Psoas muscle (tissue), 8 donors: Measurements from ENCODE around the gene BATF3. TPM values are rescaled to one million over a fixed set of nuclear protein-coding genes. Genes with fewer than 3 reads are reported as not detected.

Experiments used
- ATAC-seq, 4 donors: fragments of 200-7000 bp; cut with Tn5 transposase; one replicate each; pipeline ENCODE4 v1.9.1; 2020; ENCODE audit warnings: moderate library complexity in 3 of 4, mild to moderate bottlenecking in 2 of 4
- DNase-seq, 2 donors: peaks; one replicate each; pipeline ENCODE4 v3.0.0-alpha.2; 2020
- H3K27ac ChIP-seq: fragments of 200-600 bp; one replicate; pipeline ENCODE4 v1.8.0; 2022
- H3K27me3 ChIP-seq, 3 donors: fragments of 200-600 bp in 1 of 3; one replicate each; pipeline versions ENCODE4 v1.6.1 to v1.8.0; 2013 to 2022; ENCODE audit warnings: low read length in 2 of 3, mild to moderate bottlenecking in 2 of 3, moderate library complexity in 1 of 3; ENCODE audit not compliant: insufficient read depth in 3 of 3
- H3K36me3 ChIP-seq, 2 donors: fragments of 200-600 bp in 1 of 2; one replicate each; pipeline versions ENCODE4 v1.6.1 to v1.8.0; 2013 to 2022; ENCODE audit warnings: low read depth in 1 of 2, mild to moderate bottlenecking in 1 of 2, moderate library complexity in 1 of 2; ENCODE audit not compliant: insufficient read depth in 1 of 2
- H3K4me1 ChIP-seq: fragments of 200-600 bp; one replicate; pipeline ENCODE4 v1.8.0; 2022
- H3K4me3 ChIP-seq: fragments of 200-600 bp; one replicate; pipeline ENCODE4 v1.8.0; 2022; ENCODE audit warnings: mild to moderate bottlenecking
- H3K9me3 ChIP-seq: fragments of 200-600 bp; one replicate; pipeline ENCODE4 v1.8.0; 2022
- WGBS, 3 donors: extraction: QIAGEN DNeasy Blood & Tissue Kit; methylation state at CpG; one replicate each; pipeline versions ENCODE4 v1.1.6 to v1.1.7; 2013; 5-methylcytosine and 5-hydroxymethylcytosine counted together
- intact Hi-C, 2 donors: fragments of 100-400 bp; cut with DNase I; formaldehyde crosslinking; loops; one replicate each; pipeline versions ENCODE4 v1.11.0 to v1.14.2; 2022
- polyA plus RNA-seq, 3 donors: library from polyadenylated mRNA; stranded (reverse); fragments of 200-250 nt; gene quantifications; one replicate each; pipeline ENCODE4 v1.2.3, GENCODE V29; 2013
- total RNA-seq, 4 donors: library from RNA; stranded (reverse); fragmentation: NEBNext Ultra II Directional in 2 of 4; extraction: Animal tissue kit (Norgen Biotek cat#: 25700) in 2 of 4; gene quantifications; one replicate each; pipeline versions ENCODE4 v1.2.1 to v1.2.4, GENCODE V29; 2021 to 2023
- TF ChIP-seq, protein P1 (sequence below): fragments of 200-600 bp; IDR thresholded peaks from one replicate; pipeline ENCODE4 v1.8.0; 2022; ENCODE audit warnings: antibody characterized with exemption
- donor health status: healthy with polysubstance abuse.
- donor health status: DM: no; HTN: no; CAD: no; lungs with moderate emphysema.
- donor health status: Bipolar disorder and iron deficiency.
- donor health status: healthy.
- donor health status: DM: yes; HTN: yes; CAD: no.
- donor health status: DM: no; HTN: no; CAD: no.
- donor health status: DM: no; HTN: no; CAD: no.
- donor health status: DM: yes; HTN: yes; CAD: no.

Gene BATF3
- total and polyA plus RNA-seq, 7 donors = 0.03 to 2.9 (median 0.84) TPM

DNA sequence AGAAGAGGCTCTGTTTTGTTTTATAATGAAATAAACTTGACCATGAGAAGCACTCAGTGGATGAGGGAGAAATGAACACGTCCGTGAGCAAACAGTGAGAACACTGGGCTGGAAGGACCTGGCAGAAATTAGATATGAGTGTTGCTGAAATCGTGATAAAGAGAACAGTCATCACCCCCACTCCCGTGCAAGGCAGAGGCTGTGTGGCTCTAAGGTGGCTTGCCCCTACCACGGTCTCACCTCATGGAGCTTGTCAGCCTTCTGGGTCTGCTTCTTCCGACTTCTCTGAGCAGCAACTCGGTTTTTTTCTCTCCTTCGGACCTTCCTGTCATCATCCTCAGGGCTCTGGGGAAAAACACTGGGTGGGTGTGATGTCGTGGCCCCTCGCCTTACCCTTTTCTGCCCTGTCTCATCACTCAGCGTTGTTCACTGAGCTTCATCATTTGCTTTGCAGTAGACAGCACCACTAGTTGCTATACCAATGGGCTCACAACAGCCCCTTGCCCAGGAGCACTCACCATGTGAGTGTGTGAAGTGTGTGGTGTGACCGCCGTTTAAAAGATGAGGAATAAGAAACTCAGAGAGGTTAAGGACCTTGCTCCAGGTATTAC, 2.8 kb downstream of the BATF3 start:
- DNase-seq (no peak), ATAC-seq (no peak)
- intact Hi-C loops = no loop called here
- Histone ChIP-seq H3K27ac (no peak overlapping the region), H3K27me3 (peaks cover 0 to 74% (median 20%) of the 10 kb centered on the region in 3 donors), H3K36me3 (no peaks in the 10 kb centered on the region), H3K4me1 (peaks cover 14% of the 10 kb centered on the region), H3K4me3 (no peak overlapping the region), H3K9me3 (no peaks in the 10 kb centered on the region)
- TF ChIP-seq, protein P1, sequence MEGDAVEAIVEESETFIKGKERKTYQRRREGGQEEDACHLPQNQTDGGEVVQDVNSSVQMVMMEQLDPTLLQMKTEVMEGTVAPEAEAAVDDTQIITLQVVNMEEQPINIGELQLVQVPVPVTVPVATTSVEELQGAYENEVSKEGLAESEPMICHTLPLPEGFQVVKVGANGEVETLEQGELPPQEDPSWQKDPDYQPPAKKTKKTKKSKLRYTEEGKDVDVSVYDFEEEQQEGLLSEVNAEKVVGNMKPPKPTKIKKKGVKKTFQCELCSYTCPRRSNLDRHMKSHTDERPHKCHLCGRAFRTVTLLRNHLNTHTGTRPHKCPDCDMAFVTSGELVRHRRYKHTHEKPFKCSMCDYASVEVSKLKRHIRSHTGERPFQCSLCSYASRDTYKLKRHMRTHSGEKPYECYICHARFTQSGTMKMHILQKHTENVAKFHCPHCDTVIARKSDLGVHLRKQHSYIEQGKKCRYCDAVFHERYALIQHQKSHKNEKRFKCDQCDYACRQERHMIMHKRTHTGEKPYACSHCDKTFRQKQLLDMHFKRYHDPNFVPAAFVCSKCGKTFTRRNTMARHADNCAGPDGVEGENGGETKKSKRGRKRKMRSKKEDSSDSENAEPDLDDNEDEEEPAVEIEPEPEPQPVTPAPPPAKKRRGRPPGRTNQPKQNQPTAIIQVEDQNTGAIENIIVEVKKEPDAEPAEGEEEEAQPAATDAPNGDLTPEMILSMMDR = no peak
- 84 to 87% (median 85%) methylated on average over 13 of the region's 13 CpGs for WGBS, 3 donors

DNA sequence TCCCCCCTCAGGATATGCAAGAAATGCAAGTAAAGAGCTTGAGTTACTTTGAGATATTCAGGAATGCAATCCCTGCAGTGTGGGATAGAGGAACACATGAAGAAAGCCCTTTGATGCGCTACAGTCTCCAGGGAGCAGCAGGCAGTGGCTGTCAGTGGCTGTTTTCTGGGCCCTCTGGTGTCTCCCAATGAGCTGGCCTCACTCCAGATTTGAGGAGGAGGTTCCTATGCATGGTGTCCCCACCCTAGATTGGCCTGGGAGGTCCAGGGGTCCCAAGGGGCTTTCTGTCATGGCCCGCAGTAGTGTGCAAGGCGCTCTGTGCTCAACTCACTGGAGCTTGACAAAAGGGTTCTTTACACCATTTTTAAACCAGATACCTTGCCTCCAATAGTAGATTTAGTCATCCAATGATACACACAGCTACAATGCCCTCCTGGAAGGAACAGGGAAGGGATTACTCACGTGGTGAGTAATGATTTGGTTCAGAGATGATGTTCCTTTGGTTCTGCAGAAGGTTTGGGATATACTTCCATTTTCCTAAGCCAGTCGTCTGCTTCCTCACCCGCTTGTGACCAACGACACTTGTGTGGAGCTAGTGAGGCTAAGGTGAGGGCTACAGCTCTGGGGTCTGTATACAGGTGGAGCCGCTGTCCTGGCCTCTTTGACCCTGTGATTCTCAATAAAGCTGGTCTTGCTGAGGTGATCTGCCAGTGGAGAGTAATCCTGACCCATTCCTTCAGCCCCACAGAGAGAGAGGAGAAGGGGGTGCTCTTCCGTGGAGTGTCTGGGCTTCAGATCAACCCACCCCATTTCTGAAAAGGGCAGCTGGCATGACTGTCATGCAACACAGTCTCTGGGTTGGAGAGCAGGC, 6.6 kb downstream of the BATF3 start:
- Histone ChIP-seq H3K9me3 (no peaks in the 10 kb centered on the region), H3K4me3 (no peak overlapping the region), H3K27ac (no peak overlapping the region), H3K36me3 (no peaks in the 10 kb centered on the region), H3K4me1 (no peaks in the 10 kb centered on the region), H3K27me3 (peaks cover 0 to 49% (median 13%) of the 10 kb centered on the region in 3 donors)
- ATAC-seq = no peak
- no peak for DNase-seq
- intact Hi-C loops = no loop called here
- TF ChIP-seq, protein P1 = no peak
- 89 to 91% (median 90%) methylated on average over 9 of the region's 9 CpGs for WGBS, 3 donors

DNA sequence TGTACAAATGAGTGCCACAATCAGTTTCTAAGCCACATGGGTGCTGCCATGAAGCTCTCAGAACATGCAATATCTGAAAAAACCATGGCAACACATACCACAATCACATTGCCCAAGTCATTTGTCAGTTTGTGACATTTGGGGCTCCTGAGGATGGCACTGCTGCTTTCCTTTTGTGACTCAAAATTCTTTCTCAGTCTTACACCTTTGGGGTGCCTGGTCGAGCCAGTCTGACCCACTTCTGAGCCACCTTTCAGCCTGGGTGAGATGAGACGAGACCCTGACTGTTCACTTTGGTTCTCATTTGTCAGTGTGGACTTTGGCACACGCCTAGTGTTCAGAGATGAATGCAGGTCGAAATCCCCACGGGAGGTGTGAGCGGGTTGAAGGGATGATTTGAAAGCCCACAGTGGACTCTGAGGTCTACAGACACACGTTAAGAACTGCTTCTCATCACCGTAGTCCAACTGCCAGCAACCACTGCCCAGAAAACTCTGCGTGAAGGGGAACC, 8.0 kb downstream of the BATF3 start:
- 80 to 91% (median 81%) methylated on average over 9 of the region's 9 CpGs for WGBS, 3 donors
- no peaks in the 10 kb centered on the region for H3K36me3 ChIP-seq
- TF ChIP-seq, protein P1 = no peak
- no peak overlapping the region for H3K27ac ChIP-seq
- ATAC-seq (no peak), DNase-seq (no peak)
- H3K9me3 ChIP-seq = no peaks in the 10 kb centered on the region
- intact Hi-C loops = no loop called here
- no peaks in the 10 kb centered on the region for H3K4me1 ChIP-seq
- H3K27me3 ChIP-seq = peaks cover 0 to 35% (median 5%) of the 10 kb centered on the region in 3 donors
- H3K4me3 ChIP-seq = no peak overlapping the region

DNA sequence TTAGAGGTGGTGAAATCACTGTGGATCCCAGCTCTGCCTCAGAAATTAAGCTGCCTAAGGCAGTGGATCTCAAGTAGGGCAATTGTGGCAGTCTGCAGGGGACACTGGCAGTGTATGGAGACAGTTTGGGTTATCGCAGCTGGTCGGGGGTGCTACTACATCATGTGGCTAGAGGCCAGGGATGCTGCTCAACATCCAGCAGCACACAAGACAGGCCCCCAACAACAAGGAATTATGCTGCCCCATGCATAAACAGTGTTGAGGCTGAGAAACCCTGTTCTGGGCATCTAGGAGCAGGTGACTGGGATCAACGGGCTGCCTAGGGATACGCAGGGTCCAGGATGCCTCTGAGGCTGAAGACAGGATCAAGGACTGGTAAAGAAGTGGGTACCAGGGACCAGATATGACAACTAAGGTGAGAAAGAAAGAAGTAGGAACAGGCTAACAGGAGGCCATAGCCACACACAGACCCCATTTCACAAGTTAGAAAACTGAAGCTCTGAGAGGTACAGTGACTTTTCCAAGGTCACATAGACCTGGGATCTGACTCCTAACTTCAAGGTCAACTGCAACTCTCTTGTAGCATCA, 8.7 kb downstream of the BATF3 start:
- ATAC-seq = no peak
- intact Hi-C loops = no loop called here
- DNase-seq = no peak

More for the DNA sequence above, 8.7 kb downstream of the BATF3 start:
- no peak overlapping the region for H3K4me3 ChIP-seq
- no peaks in the 10 kb centered on the region for H3K9me3 ChIP-seq
- TF ChIP-seq, protein P1 = no peak
- H3K36me3 ChIP-seq = no peaks in the 10 kb centered on the region
- no peak overlapping the region for H3K27ac ChIP-seq
- WGBS, 3 donors = 78 to 82% (median 79%) methylated on average over 4 of the region's 4 CpGs
- peaks cover 0 to 28% (median 5%) of the 10 kb centered on the region in 3 donors for H3K27me3 ChIP-seq
- H3K4me1 ChIP-seq = no peaks in the 10 kb centered on the region
